Left renal cortex interstitium (tissue), 4 donors: ENCODE results near the gene TM9SF1. TPM values are rescaled to one million over a fixed set of nuclear protein-coding genes. Genes with fewer than 3 reads are reported as not detected.

Experiments used
- DNase-seq, 4 donors: peaks; one replicate each; pipeline ENCODE4 v3.0.0-alpha.2; 2013; ENCODE audit warnings: low read depth in 4 of 4, low spot score in 2 of 4, missing footprints in 1 of 4
- polyA plus RNA-seq, 4 donors: library from polyadenylated mRNA; unstranded; fragments of 120-200 nt; gene quantifications; one replicate each; pipeline ENCODE4 v1.2.1, GENCODE V29; 2013; ENCODE audit not compliant: insufficient read length in 4 of 4

Gene TM9SF1
- polyA plus RNA-seq, 4 donors, result 31.9 to 52.0 (median 43.9) TPM

DNA sequence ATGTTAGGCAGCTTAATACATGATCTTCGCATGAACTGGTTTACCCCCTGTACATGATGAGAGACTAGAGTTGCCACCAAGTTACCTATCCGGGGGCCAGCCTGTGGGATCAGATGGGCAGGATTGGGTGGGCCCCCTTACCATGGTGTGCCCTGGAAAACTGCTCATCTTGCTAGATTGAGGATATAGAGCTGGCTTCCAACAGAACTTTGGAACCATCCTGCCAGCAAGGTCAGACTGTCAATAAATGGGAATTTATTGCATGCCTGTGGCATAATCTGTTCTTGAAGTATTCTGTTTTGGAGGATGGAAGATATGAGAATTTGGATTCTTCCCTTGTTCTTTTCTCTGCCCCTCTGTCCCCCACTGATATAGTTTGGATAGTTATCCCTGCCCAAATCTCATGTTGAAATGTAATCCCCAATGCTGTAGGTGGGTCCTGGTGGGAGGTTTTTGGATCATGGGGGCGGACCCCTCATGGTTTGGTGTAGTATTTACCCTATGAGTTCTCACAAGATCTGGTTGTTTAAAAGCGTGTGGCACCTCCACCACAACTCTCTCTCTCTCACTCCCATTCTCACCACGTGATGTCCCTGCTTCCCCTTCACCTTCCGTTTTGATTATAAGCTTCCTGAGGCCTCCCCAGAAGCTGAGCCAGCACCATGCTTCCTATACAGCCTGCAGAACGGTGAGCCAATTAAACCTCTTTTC, 3.7 kb upstream of the TM9SF1 start:
- no peak for DNase-seq

- no peak for DNase-seq
Measured at GRCh38 chr14:24197056-24197450, 1.8 kb upstream of the TM9SF1 start.

GRCh38 chr14:24196071-24197055, 1.1 kb upstream of the TM9SF1 start:
- DNase-seq, result no peak

DNA sequence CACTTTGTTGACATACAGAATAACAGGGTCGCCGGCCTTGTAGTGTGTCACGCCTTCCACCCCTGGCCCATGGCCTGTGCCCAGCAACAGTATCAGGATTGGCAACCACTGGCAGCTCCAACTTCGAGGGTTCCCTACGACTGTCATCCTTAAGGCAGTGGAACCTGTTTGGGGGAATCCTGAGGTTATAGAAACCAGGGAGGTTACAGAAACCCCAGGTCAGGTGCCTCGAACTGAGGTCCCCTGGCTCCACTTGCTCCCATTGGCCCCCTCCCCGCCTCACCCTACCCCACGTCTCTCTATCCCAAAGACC, 412 bp downstream of the TM9SF1 start:
- no peak for DNase-seq

DNA sequence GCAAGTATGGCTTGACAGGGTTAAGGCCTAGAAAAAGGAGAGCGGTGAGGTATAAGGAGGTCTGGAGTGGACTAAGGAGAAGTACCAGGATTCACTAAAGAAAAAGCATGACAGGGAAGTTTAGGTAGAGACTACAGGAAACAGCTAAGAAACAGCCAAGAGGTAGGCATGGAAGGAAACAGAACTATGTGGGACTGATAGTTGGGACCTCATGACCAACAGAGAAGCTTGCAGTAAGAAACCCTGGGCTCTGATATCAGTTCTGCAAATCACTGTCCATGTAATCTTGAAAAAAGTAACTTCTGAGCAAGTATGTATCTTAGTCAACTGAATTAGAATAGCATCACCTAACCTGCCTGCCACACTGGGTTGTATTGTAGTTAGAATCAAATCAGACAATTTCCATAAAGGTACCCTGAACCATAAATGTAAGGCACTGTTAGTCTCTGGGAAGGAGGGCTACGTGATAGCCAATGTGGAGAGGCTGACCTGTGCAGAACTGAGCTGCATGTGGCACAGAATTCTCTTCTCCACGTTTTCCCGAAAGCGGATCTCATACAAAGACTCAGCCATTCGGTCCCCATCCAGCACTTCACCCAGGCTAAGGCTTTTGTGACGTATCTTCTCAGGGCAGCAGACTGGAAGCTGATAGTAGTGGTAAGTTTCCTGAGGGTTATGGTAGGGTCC, 912 bp downstream of the TM9SF1 start:
- no peak for DNase-seq

DNA sequence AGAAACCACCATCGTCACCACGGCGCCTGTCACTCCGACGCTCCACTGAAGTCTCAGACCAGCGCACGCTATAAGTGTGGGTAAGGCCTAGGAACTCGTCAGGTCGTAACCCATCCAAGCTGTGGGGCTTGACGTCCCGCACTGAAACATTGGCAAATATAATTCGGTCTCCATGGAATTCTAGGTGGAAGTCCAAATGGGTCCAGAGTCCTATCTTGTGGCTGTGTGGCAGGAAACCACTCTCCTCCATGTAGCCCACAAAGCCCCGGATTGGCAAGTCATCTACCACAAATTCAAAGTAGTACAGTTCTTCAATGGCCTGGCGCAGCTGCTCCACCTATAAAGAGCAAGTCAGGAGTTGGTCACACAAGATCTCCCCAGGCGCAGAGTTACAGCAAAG, 2.3 kb downstream of the TM9SF1 start:
- no peak for DNase-seq

- DNase-seq, result no peak
Measured at GRCh38 chr14:24190416-24190815, 4.8 kb downstream of the TM9SF1 start.

GRCh38 chr14:24189460-24189859, 5.8 kb downstream of the TM9SF1 start:
- no peak for DNase-seq

- no peak for DNase-seq
Measured at GRCh38 chr14:24189059-24189375, 6.2 kb downstream of the TM9SF1 start.

- peak in 3 of 4 donors; percentile 83 to 95 (median 87) for DNase-seq
Measured at GRCh38 chr14:24188251-24189058, 6.8 kb downstream of the TM9SF1 start, which contains the start of gene IPO4. Gene IPO4 (minus strand): TSS chr14:24188816. CDS start chr14:24188787, 29 bp downstream.

- no peak for DNase-seq
Measured at GRCh38 chr14:24187539-24187915, 7.7 kb downstream of the TM9SF1 start.

- no peak for DNase-seq
Measured at GRCh38 chr14:24186831-24187538, 8.3 kb downstream of the TM9SF1 start.

DNA sequence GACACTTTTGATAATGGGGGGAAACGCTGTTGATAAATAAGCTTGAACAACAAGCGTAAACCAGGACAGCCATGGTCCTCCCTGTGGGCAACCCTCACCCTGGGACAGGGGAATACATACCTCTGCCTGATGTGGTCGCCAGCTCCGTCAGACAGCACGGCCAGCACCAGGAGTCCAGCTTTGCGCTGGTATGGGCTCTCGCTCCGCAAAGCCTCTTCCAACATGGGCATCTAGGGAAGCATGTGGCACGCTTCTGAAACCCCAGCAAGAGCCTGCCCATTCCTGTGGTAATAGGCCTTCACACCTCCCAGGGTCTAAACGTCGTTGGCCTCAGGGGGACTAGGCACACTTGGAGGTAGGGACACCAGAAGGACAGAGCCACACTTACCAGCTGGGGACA, 9.5 kb downstream of the TM9SF1 start:
- DNase-seq, result no peak

- no peak for DNase-seq
Measured at GRCh38 chr14:24185026-24185425, 10.2 kb downstream of the TM9SF1 start.

- DNase-seq, result no peak
Measured at GRCh38 chr14:24184104-24184970, 10.9 kb downstream of the TM9SF1 start.

- no peak for DNase-seq
Measured at GRCh38 chr14:24183014-24183481, 12.2 kb downstream of the TM9SF1 start.

DNA sequence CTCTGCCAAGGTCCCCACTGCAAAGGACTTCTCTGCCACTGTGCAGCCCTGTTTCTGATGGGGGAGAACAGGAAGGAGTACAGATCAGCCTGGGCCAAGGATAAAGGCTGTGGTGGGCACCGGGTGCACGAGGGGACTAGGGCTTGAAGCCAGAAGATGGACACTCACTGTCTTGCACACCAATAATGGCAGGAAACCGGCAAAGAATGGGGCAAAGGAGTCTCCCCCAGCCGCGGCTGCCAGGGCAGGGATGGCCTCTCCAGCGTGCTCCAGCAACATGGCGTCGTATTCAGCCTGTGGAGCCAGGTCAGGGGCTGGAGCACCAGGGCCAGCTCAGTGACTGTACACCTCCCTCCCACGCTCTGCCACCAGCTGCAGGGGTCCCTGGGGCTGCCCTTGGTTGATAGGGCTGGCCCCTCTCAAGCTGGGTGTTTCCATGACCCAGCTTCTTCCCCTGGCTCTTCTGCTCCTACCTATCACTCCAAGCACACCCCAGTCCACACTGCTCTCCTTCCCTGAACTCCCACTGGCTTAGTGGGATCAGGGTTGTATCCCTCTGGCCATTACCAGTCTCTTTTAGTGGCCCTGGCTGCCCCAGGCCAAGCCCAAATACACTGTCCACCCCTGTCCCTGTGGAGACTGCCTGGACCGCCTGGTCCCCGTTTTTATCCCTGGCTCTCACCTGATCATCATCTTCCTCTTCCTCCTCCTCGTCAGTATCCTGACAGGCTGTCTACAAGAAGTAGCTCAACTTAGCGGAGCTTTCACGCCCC, 12.9 kb downstream of the TM9SF1 start:
- no peak for DNase-seq
